ENCODE data around the gene PODNL1.
A peak's percentile ranks its signal among the peaks of the same experiment; 100 is the strongest.

Gene PODNL1

GRCh38 chr19:13956365-13956744, 18.1 kb upstream of the PODNL1 start:
- no peak for DNase-seq

- DNase-seq = no peak
These were observed 17.6 kb upstream of the PODNL1 start for GRCh38 chr19:13955662-13956364.

- DNase-seq = no peak
These were observed 16.0 kb upstream of the PODNL1 start for GRCh38 chr19:13954185-13954584.

GRCh38 chr19:13952931-13953531, 14.8 kb upstream of the PODNL1 start:
- DNase-seq = no peak

GRCh38 chr19:13952154-13952930, 14.1 kb upstream of the PODNL1 start, which contains the start of gene DCAF15:
Gene DCAF15, plus strand, starts transcription at chr19:13952509. Its CDS starts 4 bp downstream, at chr19:13952513.
- peak; percentile 99 for DNase-seq

- no peak for DNase-seq
These were observed 13.6 kb upstream of the PODNL1 start for GRCh38 chr19:13951799-13952153.

GRCh38 chr19:13951043-13951442, 12.8 kb upstream of the PODNL1 start:
- no peak for DNase-seq

GRCh38 chr19:13946414-13946813, 8.2 kb upstream of the PODNL1 start:
- no peak for DNase-seq

- DNase-seq = no peak
These were observed 3.9 kb upstream of the PODNL1 start for GRCh38 chr19:13942023-13942684.

GRCh38 chr19:13937479-13938300, 527 bp downstream of the PODNL1 start:
- DNase-seq = no peak

- DNase-seq = no peak
These were observed 2.3 kb downstream of the PODNL1 start for GRCh38 chr19:13935765-13936510.

GRCh38 chr19:13934785-13935109, 3.5 kb downstream of the PODNL1 start:
- DNase-seq = no peak

GRCh38 chr19:13932911-13933393, 5.3 kb downstream of the PODNL1 start:
- DNase-seq = no peak

- DNase-seq = no peak
These were observed 6.0 kb downstream of the PODNL1 start for GRCh38 chr19:13932149-13932637.

- no peak for DNase-seq
These were observed 6.6 kb downstream of the PODNL1 start for GRCh38 chr19:13931391-13932148.

GRCh38 chr19:13930402-13930801, 7.8 kb downstream of the PODNL1 start:
- DNase-seq = no peak

GRCh38 chr19:13929956-13930355, 8.3 kb downstream of the PODNL1 start:
- no peak for DNase-seq

GRCh38 chr19:13929340-13929739, 8.9 kb downstream of the PODNL1 start:
- no peak for DNase-seq

- no peak for DNase-seq
These were observed 11.5 kb downstream of the PODNL1 start for GRCh38 chr19:13926715-13927114.

- DNase-seq = no peak
These were observed 12.2 kb downstream of the PODNL1 start for GRCh38 chr19:13926010-13926409.

Measured in activated naive CD4-positive, alpha-beta T cell treated with anti-CD3 and anti-CD28 coated beads, Interleukin-2, amount 50 U/mL, for 16 hours (primary cell).